Activated T-helper 1 cell treated with Interleukin-2 at 50 U/mL for 16 hours (primary cell): ENCODE results near the gene STRA6.

Source experiments
- DNase-seq: peaks from one replicate; pipeline ENCODE4 v3.0.0-alpha.2; 2020; ENCODE audit warnings: low read depth

The STRA6 gene

GRCh38 chr15:74227968-74228722 is 25.6 kb upstream of the STRA6 start:
- DNase-seq = no peak

GRCh38 chr15:74226761-74227540 is 24.4 kb upstream of the STRA6 start:
- DNase-seq = no peak

GRCh38 chr15:74225928-74226327 is 23.3 kb upstream of the STRA6 start:
- DNase-seq = no peak

GRCh38 chr15:74222240-74223119 is 19.9 kb upstream of the STRA6 start:
- DNase-seq = no peak

- no peak for DNase-seq
Measured at GRCh38 chr15:74221399-74222239, 19.0 kb upstream of the STRA6 start.

- DNase-seq = no peak
Measured at GRCh38 chr15:74220475-74221248, 18.1 kb upstream of the STRA6 start.

GRCh38 chr15:74217907-74218885 is 15.6 kb upstream of the STRA6 start:
- DNase-seq = no peak

GRCh38 chr15:74216949-74217348 is 14.4 kb upstream of the STRA6 start:
- DNase-seq = no peak

- DNase-seq = no peak
Measured at GRCh38 chr15:74215958-74216357, 13.4 kb upstream of the STRA6 start.

- no peak for DNase-seq
Measured at GRCh38 chr15:74214324-74215021, 11.9 kb upstream of the STRA6 start.

- DNase-seq = no peak
Measured at GRCh38 chr15:74213858-74214284, 11.3 kb upstream of the STRA6 start.

GRCh38 chr15:74212494-74212893 is 9.9 kb upstream of the STRA6 start:
- no peak for DNase-seq

- DNase-seq = no peak
Measured at GRCh38 chr15:74211656-74212055, 9.1 kb upstream of the STRA6 start.

- no peak for DNase-seq
Measured at GRCh38 chr15:74210729-74211128, 8.1 kb upstream of the STRA6 start.

- DNase-seq = no peak
Measured at GRCh38 chr15:74209997-74210671, 7.5 kb upstream of the STRA6 start.

- no peak for DNase-seq
Measured at GRCh38 chr15:74209560-74209958, 7.0 kb upstream of the STRA6 start.

GRCh38 chr15:74208901-74209559 is 6.4 kb upstream of the STRA6 start:
- no peak for DNase-seq

GRCh38 chr15:74208496-74208895 is 5.9 kb upstream of the STRA6 start:
- no peak for DNase-seq
